T-helper 22 cell (primary cell): Measurements from ENCODE around the gene RTN4RL1.
A peak's percentile ranks its signal among the peaks of the same experiment; 100 is the strongest.

Experiments used
- DNase-seq: peaks from one replicate; pipeline ENCODE4 v3.0.0-alpha.2; 2020; ENCODE audit warnings: low read depth

Gene RTN4RL1

DNA sequence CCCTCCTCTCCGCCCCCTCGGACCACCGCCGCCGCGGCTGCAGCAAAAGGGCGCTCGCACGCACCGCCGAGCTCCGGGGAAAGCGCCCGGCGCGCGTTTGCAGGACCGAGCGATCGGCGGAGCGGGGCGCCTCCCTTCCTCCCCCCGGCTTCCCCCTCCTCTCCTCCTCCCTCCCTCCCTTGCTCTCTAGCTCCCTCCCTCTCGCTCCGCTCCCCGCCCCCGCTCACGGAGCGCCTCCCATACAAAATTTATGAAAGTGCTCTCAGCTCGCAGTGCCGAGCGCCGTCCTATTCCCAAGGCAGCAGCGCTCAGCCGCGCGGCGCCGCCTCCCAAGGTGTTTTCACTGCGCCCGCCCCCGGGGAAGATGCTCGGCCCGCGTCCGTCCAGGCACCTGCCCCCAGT lies at the start of gene RTN4RL1:
TSS of gene RTN4RL1 (minus strand) at position 115 of the 402 bp plus-strand sequence. CDS start 469 bp downstream, outside the sequence.
- DNase-seq: peak; percentile 69

GRCh38 chr17:2074919-2075318 lies 49.8 kb upstream of the RTN4RL1 start:
- no peak for DNase-seq

GRCh38 chr17:2071455-2072281 lies 46.5 kb upstream of the RTN4RL1 start:
- DNase-seq: no peak

- no peak for DNase-seq
Measured at GRCh38 chr17:2071024-2071385, 45.9 kb upstream of the RTN4RL1 start.

GRCh38 chr17:2070241-2071023 lies 45.3 kb upstream of the RTN4RL1 start:
- no peak for DNase-seq

- DNase-seq: no peak
Measured at GRCh38 chr17:2068519-2069051, 43.5 kb upstream of the RTN4RL1 start.

DNA sequence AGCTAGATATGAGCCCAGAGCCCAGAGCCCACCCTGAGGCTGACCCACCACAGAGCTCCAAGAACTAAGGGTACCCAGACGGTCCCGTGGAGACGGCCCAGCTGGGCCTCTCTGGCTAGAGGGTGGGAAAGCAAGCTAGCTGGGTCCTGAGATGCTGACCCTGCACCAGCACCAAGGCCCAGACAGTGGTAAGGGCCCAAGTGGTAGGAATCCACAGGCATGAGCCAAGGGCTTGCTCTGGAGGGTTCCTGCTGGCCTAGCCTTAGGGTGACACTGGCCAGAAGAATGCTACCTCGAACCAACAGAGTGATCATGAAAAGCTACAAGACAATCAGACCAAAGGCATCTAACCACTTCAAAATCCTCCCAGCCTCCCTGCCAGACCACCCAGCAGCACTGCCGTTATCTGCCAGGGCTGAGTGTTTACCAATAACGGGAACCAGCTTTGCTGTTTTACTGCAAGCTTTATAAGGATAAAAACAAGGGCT lies 42.9 kb upstream of the RTN4RL1 start:
- no peak for DNase-seq

DNA sequence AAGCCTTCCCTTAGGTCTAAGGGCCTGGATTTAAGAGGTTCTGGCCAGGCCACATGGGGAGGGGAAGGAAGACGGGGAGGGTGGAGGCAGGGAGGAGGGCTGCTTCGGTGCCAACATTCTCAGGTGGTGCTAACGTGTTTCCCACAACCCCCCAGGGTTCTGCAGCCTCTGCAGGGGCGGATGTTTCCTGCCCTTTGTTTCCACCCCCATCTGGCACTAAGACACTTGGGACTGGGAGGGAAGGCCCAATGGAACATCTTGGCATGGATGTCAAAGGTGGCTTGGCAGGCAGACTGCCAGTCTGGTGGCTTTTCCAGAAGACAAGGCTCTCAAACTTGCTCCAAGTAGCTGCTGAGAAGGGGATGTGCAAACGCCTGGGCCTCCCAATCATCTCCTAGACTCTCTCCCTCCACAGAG lies 42.5 kb upstream of the RTN4RL1 start:
- no peak for DNase-seq

GRCh38 chr17:2067048-2067561 lies 42.0 kb upstream of the RTN4RL1 start:
- no peak for DNase-seq

GRCh38 chr17:2065949-2066400 lies 40.8 kb upstream of the RTN4RL1 start:
- no peak for DNase-seq

GRCh38 chr17:2064980-2065785 lies 40.0 kb upstream of the RTN4RL1 start:
- no peak for DNase-seq

DNA sequence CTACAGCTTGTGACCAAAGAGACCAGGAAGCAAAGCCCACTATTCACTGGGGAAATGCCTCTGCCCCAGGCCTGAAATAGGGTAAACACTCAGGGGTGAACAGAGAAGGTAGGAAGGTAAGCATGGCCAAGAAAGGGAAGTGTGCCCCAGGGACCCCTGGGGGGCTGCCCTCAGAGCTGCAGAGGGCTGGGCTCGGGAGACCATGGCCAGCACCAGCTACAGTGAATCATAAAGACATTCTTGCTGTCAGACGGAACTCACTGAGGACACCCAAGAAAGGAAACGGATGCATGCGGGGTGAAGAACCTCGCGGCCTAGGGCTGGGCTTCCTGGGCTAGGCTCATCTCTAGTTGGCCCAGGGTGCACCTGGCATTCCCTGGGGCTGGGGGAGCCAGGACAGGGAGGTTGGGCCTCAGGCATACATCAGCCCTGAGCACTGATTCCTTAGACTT lies 39.4 kb upstream of the RTN4RL1 start:
- no peak for DNase-seq

GRCh38 chr17:2064147-2064489 lies 39.0 kb upstream of the RTN4RL1 start:
- DNase-seq: no peak

DNA sequence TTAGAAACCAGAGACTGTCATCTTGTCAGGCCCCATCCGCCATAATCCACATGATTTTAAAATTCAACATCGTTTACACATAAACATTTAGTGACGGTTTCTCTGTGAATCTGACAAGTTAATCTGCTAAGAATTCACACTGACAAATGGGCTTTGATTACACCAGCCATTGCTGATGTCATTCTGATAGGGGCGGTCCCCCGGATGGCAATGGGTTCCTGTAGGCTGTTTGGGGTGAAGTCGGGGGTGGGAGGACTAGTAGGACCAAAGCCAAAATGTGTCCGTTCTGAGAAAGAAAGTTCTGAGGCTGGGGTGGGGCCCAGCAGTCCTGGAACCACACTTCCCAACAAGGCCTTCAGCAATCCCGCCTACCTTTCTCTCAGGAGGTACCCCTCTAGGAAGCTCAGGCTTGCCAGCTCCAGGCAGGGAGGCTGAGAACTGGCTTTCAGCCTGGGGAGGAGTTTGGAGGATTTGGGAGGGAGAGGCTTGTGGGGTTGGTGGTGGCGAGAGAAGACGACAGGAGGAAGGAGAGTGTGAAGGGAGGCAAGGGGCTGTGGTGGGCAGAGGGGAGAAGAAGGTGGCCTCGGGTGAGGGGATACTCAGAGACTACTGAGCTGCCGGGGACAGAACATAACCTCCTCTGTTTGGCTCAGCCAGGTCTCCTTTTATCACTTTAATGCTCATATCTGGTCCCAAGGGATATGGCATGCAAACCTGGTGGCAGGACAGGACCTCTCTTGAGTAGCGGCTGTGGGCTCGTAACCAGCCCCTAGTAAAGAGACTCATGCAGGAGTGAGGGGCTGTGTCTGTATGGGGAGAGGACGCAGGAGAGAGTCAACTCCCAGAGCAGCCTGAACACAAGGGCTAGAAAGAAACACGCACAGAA lies 38.4 kb upstream of the RTN4RL1 start:
- DNase-seq: no peak

DNA sequence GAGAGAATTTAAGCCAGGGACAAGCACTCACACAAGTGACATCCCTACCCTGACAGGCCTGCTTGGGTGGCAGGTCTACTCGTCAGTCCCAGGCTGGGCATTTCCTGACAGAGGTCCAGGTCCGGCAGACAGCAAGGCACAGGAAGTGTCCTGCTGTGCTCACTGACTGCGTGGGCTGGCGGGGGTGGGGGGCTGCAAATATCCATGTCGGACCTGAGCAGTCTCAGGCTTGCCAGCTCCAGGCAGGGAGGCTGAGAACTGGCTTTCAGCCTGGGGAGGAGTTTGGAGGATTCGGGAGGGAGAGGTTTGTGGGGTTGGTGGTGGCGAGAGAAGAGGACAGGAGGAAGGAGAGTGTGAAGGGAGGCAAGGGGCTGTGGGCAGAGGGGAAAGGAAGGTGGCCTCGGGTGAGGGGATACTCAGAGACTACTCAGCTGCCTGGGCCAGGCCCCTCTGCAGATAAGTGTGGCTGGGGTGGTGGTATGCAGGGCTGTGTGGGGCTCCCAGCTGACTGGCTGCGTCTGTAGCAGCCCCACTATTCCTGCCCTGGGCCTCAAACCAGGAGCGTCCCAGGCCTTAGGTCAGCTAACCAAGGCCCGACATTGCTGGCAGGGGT lies 37.5 kb upstream of the RTN4RL1 start:
- DNase-seq: no peak

- DNase-seq: no peak
Measured at GRCh38 chr17:2061441-2061958, 36.4 kb upstream of the RTN4RL1 start.

- DNase-seq: no peak
Measured at GRCh38 chr17:2060681-2061440, 35.7 kb upstream of the RTN4RL1 start.

- DNase-seq: no peak
Measured at GRCh38 chr17:2060385-2060658, 35.2 kb upstream of the RTN4RL1 start.
